NCI-H146 treated with DMSO at 0.1 percent for 48 hours (cell line): ENCODE data around the gene TEX36.
"Not testable (repeated sequence)": the region's sequence is repeated elsewhere in the genome, so short reads cannot be mapped to it uniquely, and the experiment has no call there.

Experiments used
- DNase-seq: peaks from one replicate; lab custom pipeline; 2025; ENCODE audit not compliant: unreplicated experiment; lab: John Stamatoyannopoulos, UW

TEX36 gene

DNA sequence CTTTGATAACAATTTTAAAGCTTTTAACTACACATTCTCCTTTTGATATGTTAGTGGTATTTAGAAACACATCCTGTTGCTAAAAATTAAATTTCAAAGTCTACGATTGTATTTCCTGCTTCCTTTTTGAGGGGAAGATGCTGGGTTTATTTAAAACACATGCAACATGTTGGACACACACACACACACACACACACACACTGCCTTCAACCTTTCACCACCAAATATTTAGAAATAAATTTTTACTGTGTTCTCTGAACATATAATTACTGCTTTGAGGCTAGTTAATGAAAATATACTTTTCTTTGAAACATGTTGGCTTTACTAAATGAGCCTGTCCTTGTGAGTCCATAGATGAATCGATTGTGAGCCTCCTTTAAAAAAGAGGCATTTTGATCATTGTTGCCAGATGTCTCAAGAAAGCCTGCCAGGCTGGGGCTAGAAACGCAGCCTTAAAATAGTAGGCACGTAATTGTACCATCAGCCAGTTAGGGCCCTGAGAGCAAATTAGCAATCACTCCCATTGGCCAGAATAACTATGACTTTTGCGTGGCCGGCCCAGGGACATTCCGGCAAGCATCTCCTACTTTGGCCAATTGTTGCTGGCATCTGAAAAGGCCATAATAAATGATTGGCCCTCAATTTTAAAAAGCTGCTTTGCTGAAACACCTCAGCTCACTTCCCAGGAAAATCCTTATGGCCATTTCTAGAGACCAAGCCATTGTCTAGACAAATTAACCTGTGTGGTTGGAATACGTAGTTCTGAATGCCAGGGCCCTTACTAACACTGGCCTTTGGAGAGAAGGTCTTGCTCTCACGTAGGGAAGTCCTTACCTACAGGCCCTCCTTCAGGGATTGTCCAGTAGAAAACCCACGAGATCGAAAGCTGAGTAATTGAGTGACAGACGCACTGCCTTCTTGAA is 9.9 kb upstream of the TEX36 start:
- DNase-seq, result no peak

DNA sequence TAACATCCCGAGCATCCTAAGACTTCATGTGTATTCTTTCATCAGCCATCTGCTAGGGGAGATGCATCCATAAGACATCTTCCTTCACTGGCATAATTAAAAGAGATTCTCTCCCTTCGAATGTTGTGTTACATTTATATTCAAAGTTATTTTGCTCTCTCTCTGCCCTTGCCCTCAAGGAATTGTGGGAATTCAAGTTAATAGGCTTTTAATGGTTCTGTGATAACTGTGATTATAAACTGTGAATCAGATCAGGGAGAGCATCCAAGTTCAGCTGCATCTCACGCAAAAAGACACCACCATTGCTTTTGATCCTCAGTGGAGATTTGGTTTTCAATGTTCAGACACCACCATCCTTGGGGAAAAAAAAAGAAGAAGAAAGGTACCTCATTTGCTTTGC is 9.2 kb upstream of the TEX36 start:
- no peak for DNase-seq

DNA sequence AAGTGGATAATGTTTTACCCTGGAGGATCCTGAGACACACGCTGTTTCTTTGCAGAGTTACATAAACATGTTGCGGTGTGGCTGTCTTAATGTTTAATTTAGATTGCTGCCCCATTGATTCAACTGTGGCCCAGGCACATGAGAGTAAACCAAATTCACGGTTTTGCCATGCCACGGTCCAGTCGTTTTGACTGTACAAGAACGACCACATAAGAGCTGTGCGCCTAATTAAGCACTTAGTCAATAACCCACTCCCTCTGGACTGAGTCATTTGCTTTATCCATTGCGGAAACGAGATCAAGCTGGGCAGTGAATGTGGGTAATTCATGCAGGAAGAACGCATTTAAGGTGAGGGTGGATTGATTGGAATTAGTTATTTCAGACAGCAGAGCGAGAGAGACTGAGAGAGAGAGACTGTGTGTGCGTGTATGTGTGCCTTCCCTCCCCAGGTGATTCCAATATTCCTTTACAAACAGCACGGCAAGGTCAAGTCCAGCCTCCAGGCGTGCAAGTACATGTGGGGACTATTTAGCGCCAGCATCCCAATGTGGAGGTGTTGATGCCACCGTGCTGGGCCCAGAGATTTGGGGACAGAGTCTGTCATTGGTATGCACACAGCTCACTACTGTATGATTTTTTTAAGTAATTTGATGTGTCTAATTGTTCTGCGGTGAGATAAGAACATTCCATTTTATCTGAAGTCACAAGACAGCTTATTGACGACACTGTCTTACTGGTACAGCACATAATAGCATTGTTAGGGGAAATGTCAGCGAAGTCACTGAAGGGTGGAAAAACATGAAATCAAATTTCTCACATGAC is 8.4 kb upstream of the TEX36 start:
- DNase-seq, result peak; percentile 64

DNA sequence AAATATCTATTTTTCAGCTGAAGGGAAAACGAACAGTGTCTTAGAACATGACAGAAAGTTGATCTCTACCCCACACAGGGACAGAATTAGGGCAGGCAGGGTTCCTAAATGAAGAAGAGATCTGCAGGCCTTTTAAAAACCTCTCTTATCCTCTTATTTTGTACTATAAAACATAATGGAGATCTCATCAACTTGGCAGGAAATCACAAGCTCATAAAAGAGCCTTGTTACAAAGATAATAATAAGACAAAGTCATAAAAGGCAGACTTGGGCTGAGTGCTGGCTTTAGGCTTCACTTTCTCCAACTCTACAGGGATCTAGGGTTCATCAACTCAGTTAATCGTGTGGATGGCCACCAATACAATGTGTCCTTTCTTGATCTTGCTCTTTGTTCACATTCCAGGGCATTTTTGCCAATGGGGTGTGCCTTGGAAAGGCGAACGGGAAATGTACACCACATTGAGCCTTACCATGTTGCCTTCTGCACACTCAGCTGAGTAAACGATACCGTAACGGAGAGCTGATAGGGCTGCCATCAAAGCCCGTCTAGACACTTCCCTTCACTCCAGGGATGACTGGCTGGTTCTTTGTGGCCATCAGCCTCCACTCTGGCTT is 7.1 kb upstream of the TEX36 start:
- no peak for DNase-seq

DNA sequence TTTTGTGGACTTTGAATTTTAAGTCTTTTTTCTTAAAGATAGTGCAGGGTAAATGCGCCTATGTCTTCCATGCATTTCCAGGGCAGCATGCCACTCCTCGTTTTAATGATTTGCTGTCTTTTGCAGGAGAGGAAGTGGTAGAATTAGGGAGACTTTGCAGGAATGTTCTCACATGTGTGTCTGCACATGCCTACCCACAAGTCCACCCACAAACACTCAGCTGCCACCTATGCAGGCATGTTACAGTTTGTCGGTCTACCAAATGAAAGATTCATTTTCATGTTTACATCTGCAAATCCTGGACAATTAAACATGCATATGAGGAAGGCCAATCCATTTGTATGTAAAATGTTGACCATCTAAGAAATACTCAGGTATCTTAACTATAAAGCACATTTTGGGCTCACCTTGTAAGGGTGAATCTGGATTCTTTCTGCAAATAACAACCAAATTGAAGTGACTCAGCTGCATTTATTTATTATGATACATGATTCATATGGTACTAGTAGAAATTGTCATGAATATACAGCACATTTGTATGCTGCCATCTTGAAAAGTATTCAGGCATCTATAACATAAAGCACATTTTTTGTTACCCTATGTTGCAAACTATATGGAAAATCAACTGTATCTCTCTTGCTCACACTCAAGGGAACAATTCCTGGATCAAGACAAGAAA is 4.7 kb upstream of the TEX36 start:
- no peak for DNase-seq

DNA sequence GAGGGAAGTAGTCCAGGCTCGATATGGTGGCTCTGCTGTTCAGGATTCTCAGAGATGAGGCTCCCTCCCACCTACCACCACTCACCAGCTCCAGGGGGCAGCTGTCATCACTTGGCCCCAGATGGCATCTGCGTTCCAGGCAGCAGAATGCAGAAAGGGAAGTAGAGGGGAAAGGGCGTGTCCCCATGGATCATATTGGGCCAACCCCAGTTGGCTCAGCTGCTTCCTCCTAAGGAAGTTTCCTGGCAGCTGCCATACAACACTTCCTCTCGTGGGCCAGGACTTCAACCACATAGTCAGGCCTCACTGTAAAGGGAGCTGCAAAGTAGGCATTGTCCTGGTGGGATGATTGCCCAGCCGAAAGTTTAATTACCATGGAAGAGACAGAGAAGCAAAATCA is 1.6 kb upstream of the TEX36 start:
- DNase-seq, result no peak

DNA sequence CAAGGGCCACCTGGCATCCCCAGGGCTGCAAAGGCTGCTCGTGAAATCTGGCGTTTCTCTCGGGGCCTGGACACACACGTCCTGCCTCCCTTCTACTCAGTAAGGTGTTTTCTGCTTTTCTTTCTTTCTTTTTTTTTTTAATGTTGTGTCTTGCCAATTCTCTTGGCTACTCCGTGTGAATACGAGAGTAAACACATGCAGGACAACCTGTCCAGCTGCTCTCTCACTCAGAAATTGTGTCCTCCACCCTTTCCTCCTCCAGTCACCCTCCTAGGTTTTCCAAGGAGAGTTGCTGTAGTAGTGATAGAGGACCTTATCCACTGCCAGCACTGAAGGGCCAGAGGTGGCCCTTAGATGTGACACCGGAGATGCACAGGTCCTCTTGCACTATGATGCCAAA is 858 bp upstream of the TEX36 start:
- no peak for DNase-seq

DNA sequence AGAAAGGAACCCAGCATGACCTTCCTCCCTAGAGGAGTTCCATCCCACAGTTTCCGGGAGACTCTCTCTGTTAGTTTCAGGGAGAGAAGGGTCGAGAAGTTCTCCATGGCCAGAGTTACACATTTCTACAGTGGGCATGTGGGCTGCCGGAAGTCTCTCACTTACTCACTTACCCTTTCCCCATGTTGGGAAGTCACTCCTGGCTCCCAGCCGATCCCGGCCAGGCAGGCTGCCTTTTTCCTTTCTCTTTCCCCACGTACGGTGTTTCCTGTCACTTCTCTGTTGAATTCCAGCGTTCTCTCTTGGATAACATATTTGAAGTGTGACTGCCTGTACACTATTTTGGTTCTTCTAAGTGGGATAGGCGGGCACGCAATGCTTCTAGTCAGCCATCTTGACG is 3.5 kb downstream of the TEX36 start:
- DNase-seq, result no peak

DNA sequence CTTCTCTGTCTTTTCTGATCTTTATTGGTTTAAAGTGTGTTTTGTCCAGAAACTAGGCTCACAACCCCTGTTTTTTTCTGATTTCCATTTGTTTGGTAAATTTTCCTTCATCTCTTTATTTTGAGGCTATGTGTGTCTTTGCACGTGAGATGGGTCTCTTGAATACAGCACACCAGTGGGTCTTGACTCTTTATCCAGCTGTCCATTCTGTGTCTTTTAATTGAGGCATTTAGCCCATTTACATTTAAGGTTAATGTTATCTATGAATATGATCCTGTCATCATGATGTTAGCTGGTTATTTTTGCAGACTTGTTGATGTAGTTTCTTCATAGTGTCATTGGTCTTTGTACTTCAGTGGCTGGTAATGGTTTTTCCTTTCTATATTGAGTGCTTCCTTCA is 10.1 kb downstream of the TEX36 start:
- DNase-seq, result no peak

DNA sequence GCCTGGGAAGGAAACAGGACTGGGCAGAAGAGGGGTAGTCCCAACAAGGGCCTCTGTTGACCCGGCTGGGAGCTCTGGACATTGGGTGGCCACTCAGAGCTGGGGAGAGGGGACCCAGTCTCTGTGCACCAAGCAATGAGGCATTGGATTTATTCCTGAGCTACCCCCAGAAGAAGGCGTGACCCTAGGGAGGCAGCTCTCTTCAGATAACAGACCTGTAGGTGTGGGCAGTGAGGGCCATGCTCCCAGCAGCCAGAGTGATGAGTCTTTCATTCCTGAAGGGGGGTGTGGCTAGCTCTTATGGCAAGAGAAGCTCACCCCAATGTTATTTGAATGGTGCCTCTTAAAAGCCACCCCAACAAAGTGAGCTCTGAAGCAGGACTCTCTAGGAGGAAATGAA is 20.4 kb downstream of the TEX36 start:
- no peak for DNase-seq

DNA sequence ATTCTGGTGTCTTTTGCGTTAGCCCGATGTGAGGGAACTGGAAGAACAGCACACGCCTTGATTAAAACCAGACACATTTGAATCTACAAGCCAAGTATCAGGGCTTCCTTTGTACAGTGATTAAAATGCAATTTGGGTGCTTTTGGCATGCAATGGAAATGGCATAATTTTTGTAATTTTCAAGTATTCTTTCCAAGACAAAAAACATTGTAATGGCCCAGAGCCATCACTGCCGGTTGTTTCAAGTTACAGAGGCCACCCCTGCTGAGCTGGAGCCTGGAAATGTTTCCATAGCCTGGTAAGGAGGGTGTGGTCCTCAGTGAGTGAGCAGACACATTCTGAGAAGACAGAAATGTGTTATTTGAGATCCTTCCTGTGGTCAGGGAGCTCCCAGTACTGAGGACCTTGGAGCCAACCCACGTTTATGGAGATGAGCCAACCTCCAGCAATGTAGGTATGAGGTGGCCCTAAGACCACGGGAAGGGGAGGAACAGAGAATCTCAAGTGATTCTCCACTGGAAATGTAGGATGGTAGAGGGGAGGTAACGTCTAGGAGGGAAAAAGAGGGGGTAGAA is 20.9 kb downstream of the TEX36 start:
- DNase-seq, result no peak

DNA sequence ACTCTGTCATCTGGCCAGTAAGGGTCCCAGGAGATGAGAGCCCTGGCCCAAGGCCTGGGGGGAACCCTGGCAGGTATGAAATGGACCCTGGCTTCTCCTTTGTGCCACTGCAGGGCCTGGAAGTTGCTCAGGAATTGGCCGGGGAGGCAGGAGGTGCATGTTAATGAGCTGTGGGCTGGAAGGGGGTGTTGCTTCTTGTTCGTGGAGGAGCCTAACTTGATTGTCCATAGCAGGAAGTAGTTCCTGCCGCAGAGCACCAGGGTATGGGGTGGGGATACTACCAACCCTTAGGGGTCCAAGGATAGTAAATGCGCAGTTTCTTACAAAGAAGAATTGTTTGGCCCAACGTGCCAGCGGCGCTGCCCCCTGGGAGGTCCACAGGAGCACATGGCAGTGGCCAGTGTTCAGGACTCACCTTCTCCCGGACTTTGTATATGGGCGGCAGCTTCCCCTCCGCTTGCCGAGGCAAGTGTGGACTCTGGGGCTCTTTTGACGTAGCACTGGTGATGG is 21.5 kb downstream of the TEX36 start:
- no peak for DNase-seq

DNA sequence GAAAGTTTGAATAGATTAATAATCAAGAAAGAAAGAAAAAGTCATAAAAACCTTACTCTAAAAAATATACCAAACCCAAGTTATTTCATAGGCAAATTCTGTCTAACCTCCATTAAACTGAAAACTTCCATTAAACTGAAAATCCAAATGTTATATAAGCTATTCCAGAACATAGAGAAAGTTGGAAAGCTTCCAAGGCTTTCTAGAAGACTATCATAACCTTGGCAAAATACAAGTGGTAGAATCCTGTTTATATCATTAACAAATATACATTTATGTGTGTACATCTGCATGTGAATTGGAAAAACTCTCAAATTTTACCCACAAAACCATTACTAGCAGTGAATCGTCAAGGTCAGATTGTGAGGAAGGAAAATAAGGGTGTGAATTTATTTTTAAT is 23.9 kb downstream of the TEX36 start:
- no peak for DNase-seq

DNA sequence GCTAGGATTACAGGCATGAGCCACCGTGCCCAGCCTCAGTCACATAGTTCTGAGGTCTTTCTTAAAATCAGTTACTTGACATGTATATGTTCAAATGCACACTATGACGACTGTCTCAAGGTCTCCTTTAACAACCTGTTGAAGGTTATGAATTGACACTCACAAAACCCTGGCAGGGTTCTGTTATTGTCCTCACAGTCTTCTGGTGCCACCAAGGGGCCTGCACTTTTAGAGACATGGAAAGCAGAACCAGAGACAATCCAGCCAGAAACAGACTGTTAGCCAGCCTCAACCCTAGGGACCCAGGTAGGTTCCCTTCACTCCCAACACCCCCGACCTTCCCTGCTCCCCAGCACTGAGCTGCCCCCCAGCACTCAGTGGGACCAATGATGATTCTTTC is 26.4 kb downstream of the TEX36 start:
- no peak for DNase-seq

DNA sequence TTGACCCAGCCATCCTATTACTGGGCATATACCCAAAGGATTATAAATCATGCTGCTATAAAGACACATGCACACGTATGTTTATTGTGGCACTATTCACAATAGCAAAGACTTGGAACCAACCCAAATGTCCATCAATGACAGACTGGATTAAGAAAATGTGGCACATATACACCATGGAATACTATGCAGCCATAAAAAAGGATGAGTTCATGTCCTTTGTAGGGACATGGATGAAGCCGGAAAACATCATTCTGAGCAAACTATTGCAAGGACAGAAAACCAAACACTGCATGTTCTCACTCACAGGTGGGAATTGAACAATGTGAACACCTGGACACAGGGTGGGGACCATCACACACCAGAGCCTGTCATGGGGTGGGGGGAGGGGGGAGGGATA is 29.9 kb downstream of the TEX36 start:
- not testable (repeated sequence) for DNase-seq

DNA sequence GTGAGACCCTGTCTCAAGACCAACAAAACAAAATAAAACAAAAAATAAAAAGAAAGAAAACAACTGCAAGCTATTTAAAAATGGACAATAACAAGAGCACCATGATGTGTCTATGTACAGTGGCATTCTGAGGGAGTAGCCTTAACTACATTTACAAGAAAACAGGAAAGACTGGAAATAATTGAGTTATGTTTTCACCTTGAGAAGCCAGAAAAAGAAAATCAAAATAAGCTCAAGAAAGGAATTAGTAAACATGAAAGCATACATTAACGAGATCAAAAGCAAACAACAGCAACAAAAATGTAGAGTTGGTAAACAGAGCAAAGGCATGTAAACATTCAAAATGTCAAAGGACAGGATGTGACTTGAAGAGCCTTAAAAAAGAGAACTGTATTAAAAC is 36.7 kb downstream of the TEX36 start:
- DNase-seq, result no peak

DNA sequence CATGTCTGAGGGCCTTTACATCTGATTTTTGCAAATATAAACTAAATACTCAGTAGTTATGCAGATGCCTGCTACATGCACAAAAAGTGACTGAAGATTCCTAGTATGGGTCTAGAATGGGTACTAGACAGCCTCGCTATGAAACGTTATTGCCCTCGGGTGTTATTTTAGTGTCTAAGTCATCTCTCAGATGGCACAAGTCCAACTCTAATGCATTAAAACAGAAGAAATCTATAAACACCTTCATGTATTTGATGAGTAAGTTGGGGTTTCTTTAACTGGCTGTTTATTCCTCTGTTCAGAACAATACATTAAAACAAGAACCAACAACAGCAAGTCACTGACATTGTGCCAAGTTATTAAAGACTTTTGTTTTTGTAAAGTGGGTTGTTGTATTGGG is 41.6 kb downstream of the TEX36 start:
- no peak for DNase-seq

DNA sequence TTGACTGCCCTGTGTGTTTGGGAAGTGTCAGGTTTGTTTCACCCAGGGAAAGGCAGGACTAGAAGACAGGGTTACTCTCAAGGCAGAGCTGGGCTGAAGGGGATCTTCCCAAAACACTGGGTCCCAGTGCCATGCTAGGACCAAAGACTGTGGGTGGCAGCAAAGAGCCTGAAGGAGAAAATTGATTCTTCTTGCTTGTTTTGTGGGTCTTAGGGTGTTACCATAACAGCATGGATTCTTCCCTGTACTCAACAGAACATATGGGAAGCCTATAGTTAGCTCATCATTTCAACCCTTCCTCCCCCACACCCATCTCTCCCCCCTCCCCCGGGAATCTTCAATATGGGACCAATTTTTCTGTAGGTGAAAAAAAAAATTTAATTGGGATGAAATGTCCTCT is 42.3 kb downstream of the TEX36 start:
- DNase-seq, result no peak

DNA sequence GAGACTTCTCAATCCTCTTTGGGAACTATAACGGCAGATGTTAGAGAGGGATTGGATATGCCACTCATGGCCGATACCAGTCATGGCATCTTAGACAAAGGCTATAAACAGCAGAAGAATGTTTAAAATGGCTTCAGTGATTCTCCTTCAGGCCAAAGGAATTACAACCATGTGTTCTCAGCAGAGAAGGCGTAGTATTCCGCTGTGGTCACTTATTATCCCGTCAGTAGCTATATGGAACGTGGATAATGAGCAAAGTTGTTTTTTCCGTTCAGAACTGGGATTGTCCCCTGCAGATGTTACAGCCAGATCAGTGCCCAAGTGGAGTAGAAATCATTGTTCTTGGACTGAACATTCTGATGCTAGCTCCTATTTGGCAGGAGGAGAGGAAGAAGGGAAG is 43.1 kb downstream of the TEX36 start:
- no peak for DNase-seq

DNA sequence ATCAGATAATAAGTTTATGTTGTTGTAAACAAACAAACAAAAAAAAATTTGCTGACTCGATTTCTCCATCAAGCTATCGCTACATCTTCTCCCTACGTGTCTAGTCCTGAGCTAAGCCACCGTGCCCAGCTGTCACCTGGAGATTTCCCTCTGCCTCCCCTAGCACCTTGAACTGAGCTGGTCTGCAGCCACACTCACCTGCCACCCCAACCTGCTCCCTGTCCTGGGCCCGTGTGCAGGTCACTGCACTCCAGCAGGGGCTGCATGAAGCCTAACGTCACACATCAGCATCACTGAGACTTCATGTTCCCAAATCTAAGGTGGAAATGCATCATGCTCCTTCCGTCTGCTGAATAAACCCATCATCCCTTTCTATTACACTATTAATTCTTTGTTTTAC is 44.4 kb downstream of the TEX36 start:
- DNase-seq, result no peak

DNA sequence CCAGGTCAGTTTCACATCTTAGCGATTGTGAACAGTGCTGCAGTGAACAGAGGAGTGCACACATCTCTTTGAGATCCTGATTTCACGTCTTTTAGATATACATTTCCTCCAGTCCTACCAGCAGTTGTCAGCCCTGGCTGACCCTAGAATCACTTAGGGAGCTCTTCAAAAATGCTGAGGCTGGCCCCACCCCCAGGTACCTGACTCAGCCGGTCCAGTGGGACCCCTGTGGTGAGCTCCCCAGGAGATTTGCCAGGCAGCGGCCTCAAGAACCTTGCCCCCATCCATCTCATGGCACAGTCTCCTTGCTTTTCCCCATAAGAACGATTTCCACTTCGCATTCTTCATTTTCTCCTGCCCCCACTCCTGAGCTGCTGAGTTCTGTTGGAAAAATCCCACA is 45.5 kb downstream of the TEX36 start:
- DNase-seq, result no peak
